Fibroblast of villous mesenchyme (primary cell): ENCODE measurements around the gene RMND5B. TPM values are rescaled to one million over a fixed set of nuclear protein-coding genes. Genes with fewer than 3 reads are reported as not detected.

Source experiments
- DNase-seq: peaks from one replicate; pipeline ENCODE4 v3.0.0-alpha.2; 2010; ENCODE audit warnings: low read depth
- H3K4me3 ChIP-seq: 2 replicates; pipeline ENCODE4 v1.5.1; 2011; ENCODE audit warnings: low read depth, mild to moderate bottlenecking, low read length
- total RNA-seq: library from RNA; depleted of rRNA; stranded (reverse); fragments of >200 nt; gene quantifications from 2 replicates; pipeline ENCODE4 v1.2.3, GENCODE V29; 2012
- TF ChIP-seq, protein P1 (sequence below): IDR thresholded peaks from 2 replicates; pipeline ENCODE4 v1.5.1; 2012; ENCODE audit warnings: low read depth, mild to moderate bottlenecking, low read length; ENCODE audit not compliant: insufficient read depth

The RMND5B gene
- total RNA-seq, 1 donor = 22.0 TPM

DNA sequence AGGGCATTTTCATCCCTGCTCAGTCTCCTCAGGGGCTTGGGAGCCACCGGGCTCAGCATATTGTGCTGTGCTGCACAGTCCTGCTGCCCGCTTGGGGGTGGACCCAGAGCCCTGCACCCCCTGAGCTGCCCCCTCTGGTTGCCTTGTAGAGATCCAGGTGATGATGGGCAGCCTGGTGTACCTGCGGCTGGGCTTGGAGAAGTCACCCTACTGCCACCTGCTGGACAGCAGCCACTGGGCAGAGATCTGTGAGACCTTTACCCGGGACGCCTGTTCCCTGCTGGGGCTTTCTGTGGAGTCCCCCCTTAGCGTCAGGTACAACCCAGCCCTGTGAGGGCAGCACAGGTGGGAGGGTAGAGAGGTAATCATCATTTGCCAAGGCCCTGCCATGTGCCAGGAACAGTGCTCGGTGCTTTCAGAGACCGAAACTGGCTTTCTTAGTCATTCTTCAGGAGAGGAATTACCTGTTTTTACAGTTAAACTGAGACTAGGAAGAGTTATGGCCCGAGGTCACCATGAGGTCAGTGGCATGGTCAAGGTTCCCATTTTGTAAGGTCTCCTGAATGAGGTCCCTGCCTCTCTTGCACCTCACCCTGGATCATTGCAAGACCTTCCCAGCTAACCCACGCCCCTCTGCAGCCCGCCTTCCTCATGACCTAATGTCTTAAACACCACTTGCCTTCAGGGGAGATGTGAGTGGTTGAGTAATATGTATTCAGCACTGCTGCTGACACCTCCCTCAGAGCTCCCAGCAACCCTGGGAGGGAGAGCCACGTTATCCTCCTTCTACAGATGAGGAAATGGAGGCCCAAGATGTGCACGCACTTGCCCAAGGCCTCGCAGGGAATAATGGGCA lies 15.4 kb downstream of the RMND5B start:
- H3K4me3 ChIP-seq = no peak overlapping the region
- DNase-seq = peak; percentile 48
- TF ChIP-seq, protein P1, sequence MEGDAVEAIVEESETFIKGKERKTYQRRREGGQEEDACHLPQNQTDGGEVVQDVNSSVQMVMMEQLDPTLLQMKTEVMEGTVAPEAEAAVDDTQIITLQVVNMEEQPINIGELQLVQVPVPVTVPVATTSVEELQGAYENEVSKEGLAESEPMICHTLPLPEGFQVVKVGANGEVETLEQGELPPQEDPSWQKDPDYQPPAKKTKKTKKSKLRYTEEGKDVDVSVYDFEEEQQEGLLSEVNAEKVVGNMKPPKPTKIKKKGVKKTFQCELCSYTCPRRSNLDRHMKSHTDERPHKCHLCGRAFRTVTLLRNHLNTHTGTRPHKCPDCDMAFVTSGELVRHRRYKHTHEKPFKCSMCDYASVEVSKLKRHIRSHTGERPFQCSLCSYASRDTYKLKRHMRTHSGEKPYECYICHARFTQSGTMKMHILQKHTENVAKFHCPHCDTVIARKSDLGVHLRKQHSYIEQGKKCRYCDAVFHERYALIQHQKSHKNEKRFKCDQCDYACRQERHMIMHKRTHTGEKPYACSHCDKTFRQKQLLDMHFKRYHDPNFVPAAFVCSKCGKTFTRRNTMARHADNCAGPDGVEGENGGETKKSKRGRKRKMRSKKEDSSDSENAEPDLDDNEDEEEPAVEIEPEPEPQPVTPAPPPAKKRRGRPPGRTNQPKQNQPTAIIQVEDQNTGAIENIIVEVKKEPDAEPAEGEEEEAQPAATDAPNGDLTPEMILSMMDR = peak; percentile 79

DNA sequence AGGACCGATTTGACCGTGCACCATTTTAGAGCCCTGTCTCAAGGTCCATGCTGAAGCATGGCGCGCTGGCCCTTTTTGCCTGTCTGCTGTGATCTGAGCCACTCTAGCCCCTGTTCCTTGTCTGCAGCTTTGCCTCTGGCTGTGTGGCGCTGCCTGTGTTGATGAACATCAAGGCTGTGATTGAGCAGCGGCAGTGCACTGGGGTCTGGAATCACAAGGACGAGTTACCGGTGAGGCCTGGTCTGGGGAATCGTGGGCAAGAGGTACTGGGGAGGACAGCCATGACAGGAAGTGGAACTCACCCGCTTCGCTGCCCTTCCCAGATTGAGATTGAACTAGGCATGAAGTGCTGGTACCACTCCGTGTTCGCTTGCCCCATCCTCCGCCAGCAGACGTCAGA lies 16.6 kb downstream of the RMND5B start:
- TF ChIP-seq, protein P1 = no peak
- H3K4me3 ChIP-seq = no peak overlapping the region
- DNase-seq = no peak

DNA sequence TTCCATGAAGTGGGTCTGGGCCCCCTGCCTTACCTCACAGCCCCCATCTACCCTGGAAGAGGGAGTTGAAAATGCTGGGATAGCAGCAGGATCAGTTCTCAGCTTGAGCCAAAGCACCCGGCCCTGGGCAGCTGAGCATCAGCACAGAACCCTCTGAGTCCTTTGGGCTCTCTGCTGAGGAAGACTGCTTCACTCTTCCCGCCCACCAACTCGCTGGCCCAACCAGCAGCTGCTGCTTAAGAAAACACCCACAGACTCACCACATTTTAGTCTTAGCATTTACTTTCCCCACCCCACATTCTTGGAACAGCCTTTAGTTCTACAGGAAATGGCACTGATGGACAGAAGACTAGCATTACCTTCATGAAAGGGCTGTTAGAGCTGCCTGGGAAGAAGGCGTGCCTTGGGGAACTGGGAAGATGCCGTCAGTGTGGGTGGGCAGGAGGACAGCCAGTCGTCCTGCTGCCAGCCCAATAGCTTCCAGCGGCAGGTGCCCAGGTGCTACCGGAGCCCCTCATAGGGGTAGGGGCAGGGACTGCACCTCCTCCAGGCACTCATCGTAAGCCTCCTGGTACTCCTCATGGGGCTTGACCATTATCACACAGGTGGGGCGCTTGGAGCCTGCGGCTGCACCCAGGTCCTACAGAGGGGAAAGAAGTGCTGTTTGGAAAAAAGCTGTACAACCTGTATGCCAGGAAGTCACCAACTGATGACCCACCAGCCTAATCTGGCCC lies 18.6 kb downstream of the RMND5B start:
- H3K4me3 ChIP-seq = no peak overlapping the region
- no peak for DNase-seq
- TF ChIP-seq, protein P1 = no peak

DNA sequence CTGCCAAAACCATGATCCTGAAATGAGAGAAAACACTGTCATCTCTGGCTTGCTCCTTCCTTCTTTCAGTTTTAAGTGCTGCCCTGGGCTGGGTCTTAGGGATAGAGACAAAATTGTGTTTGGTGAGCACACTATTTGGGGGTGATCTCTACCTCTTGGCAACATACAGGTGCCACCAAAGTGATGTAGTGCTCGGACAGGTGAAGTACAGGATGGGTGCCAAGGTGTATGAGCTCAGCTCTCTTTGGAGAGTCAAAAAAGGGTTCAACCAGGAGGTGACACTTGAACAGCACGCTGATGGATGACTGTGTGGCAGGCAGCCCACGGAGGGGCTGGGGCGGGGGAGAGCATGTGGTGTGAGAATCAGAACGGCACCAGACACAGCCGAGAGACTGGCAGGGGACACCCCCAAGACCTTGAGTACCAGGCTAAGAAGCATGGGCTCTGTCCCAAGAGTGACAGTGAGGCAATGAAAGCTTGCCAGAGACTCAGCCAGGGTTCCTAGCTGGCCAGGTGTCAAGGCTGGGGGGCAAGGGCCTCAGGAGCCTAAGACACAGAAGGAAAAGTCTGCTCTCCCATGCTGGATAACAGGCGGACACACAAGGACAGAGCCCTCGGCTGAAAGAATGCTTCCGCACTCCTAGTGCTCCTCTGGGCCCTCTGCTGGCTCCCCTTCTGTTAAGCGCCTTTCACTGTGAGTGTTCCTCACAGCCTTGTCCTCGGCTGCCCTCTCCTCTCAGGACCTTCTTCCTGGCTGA lies 20.3 kb downstream of the RMND5B start:
- H3K4me3 ChIP-seq = no peak overlapping the region
- TF ChIP-seq, protein P1 = peak; percentile 18
- DNase-seq = peak; percentile 14

DNA sequence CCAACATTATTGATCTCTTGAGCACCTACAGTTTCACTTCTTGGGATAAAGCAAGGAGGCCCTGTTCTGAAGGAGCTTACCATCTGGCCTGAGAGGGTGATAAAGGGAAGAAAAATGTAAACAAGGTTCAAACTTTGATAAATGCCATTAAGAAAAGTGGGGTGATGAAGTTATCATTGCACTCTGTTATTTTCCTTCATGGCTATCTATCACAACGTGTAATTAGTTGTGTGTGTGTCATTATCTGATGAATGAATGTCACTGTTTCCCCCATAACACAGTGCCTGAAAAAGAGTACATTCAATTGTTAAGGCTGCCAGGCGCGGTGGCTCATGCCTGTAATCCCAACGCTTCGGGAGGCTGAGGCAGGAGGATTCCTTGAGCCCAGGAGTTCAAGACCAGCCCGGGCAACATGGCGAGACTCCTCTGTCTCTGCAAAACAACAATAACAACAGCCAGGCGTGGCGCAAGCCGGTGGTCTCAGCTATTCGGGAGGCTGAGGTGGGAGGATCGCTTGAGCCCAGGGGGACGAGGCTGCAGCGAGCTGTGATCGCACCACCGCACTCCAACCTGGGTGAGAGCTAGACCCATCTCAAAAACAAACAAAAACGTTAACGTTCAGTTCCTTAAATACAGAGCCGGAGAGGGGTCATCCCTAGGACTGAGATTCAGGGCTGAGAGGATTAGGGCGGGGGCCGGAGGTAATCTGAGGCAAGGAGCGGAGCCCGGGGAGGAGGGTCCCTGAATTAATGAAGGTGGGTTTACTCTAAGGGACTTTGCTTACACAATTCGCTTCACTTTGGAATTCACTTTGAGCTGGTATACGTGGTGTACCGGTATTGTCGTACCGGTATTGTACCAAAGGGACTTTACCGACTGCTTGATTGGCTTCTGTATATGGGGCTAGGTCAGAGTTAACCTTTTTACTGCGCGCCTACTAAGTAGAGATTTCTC lies 22.0 kb downstream of the RMND5B start:
- peak overlapping the region; percentile 76 for H3K4me3 ChIP-seq
- peak; percentile 26 for DNase-seq
- TF ChIP-seq, protein P1 = no peak
